HepG2 (cell line): ENCODE results near the gene NBL1. TPM values are rescaled to one million over a fixed set of nuclear protein-coding genes. Genes with fewer than 3 reads are reported as not detected.

Source experiments
- ATAC-seq: fragments of 200-7000 bp; cut with Tn5 transposase; 3 replicates; pipeline ENCODE4 v1.9.1; 2020; ENCODE audit warnings: mild to moderate bottlenecking, moderate library complexity
- BruUV-seq: library from RNA; stranded (reverse); fragments of 400-500 nt; replicated peaks from 2 replicates; lab custom pipeline; 2021; lab: Mats Ljungman, UMichigan
- CTCF ChIA-PET: fragments of 300-600 bp; formaldehyde crosslinking; extraction: SDS; loops from one replicate; lab custom pipeline; 2021; ENCODE audit warnings: low total read pairs, inconsistent platforms, low intra/inter-chr PET ratio; lab: Yijun Ruan, JAX
- POLR2A ChIA-PET: fragments of 350-600 bp; sonication (Branson Sonifier 250); formaldehyde crosslinking; loops from one replicate; lab custom pipeline; 2020; ENCODE audit warnings: antibody characterized with exemption, inconsistent platforms; lab: Yijun Ruan, JAX
- DNase-seq: peaks from one replicate; pipeline ENCODE4 v3.0.0-alpha.2; 2015; ENCODE audit warnings: low spot score
- FAIRE-seq: peaks from 3 replicates; lab custom pipeline; 2011; peaks lifted over from hg19 to GRCh38; lab: Jason Lieb, UNC
- H2AFZ ChIP-seq: one replicate; pipeline ENCODE4 v1.6.1; 2011; ENCODE audit warnings: low read length, inconsistent platforms
- H3K27ac ChIP-seq: fragments of 300-600 bp; 3 replicates; pipeline ENCODE4 v1.8.0; 2011; ENCODE audit warnings: mixed run types, mild to moderate bottlenecking, mixed read lengths, low read length, inconsistent platforms; ENCODE audit not compliant: insufficient read depth; ENCODE audit errors: extremely low read length
- H3K27me3 ChIP-seq, 2 experiments: fragments of 200-600 bp in 1 of 2; 2 replicates in 1 of 2; 3 replicates in 1 of 2; pipeline versions ENCODE4 v1.6.0 to v1.8.0; 2011; ENCODE audit warnings: low read length in 2 of 2, mild to moderate bottlenecking in 2 of 2, moderate library complexity in 2 of 2, inconsistent platforms in 1 of 2; ENCODE audit not compliant: insufficient read depth in 2 of 2, control insufficient read depth in 1 of 2
- H3K36me3 ChIP-seq, 2 experiments: fragments of 200-600 bp in 1 of 2; replicated peaks in 1 of 2; 2 replicates in 1 of 2; 3 replicates in 1 of 2; pipeline versions ENCODE4 v1.5.1 to v1.8.0; 2011; ENCODE audit warnings: low read length in 2 of 2, inconsistent platforms in 1 of 2; ENCODE audit not compliant: insufficient read depth in 2 of 2, control insufficient read depth in 1 of 2
- H3K4me1 ChIP-seq: 2 replicates; pipeline ENCODE4 v1.5.1; 2012; ENCODE audit warnings: low read length, inconsistent platforms; ENCODE audit not compliant: insufficient read depth
- H3K4me2 ChIP-seq: 2 replicates; pipeline ENCODE4 v1.6.0; 2011; ENCODE audit warnings: low read depth, low read length, inconsistent platforms
- H3K4me3 ChIP-seq, 3 experiments: fragments of 200-600 bp in 1 of 3; sonication (generic), shearing (Covaris generic) in 1 of 3; replicated peaks in 1 of 3; 2 replicates each; pipeline ENCODE4 v1.5.1; 2011 to 2016; ENCODE audit warnings: low read length in 3 of 3, inconsistent platforms in 2 of 3, low read depth in 2 of 3, mild to moderate bottlenecking in 2 of 3, control low read depth in 1 of 3, mixed read lengths in 1 of 3; ENCODE audit not compliant: insufficient read depth in 1 of 3
- H3K79me2 ChIP-seq: one replicate; pipeline ENCODE4 v1.6.1; 2011; ENCODE audit warnings: low read length, inconsistent platforms; ENCODE audit not compliant: insufficient read depth
- H3K9ac ChIP-seq: 2 replicates; pipeline ENCODE4 v1.6.0; 2011; ENCODE audit warnings: mild to moderate bottlenecking, low read depth, low read length, inconsistent platforms; ENCODE audit not compliant: insufficient read depth
- H3K9me3 ChIP-seq: 2 replicates; pipeline ENCODE4 v1.5.1; 2012; ENCODE audit warnings: mild to moderate bottlenecking, low read length
- H4K20me1 ChIP-seq: 2 replicates; pipeline ENCODE4 v1.6.0; 2011; ENCODE audit warnings: inconsistent platforms, mild to moderate bottlenecking, low read length, moderate library complexity; ENCODE audit not compliant: insufficient read depth
- ASH2L ChIP-seq: fragments of 300-600, 200-600 bp; sonication (generic); IDR thresholded peaks from 2 replicates; pipeline ENCODE4 v1.7.0; 2017; ENCODE audit warnings: low read depth, mild to moderate bottlenecking, moderate library complexity, mixed read lengths, low read length; ENCODE audit not compliant: insufficient read length
- GATAD2A ChIP-seq: IDR thresholded peaks from 2 replicates; pipeline ENCODE4 v1.6.1; 2016
- MBD4 ChIP-seq: IDR thresholded peaks from 2 replicates; pipeline ENCODE4 v1.6.1; 2012; ENCODE audit warnings: low read length, inconsistent platforms, borderline replicate concordance
- ZFP90 ChIP-seq: sonication (generic); formaldehyde crosslinking; IDR thresholded peaks from 2 replicates; pipeline ENCODE4 v1.8.0; 2022; ENCODE audit warnings: missing genetic modification reagents, mild to moderate bottlenecking, inconsistent platforms, borderline replicate concordance
- ZNF30 ChIP-seq: sonication (generic); formaldehyde crosslinking; IDR thresholded peaks from 2 replicates; pipeline ENCODE4 v1.5.0; 2020; ENCODE audit warnings: mild to moderate bottlenecking, missing genetic modification reagents
- ZNF614 ChIP-seq: IDR thresholded peaks from 2 replicates; pipeline ENCODE4 v1.6.1; 2018; ENCODE audit warnings: missing biosample characterization, missing genetic modification reagents, inconsistent platforms, borderline replicate concordance
- WGBS: methylation state at CpG from one replicate; pipeline ENCODE4 v1.1.6; 2017; ENCODE audit warnings: low lambda C conversion rate; 5-methylcytosine and 5-hydroxymethylcytosine counted together
- in situ Hi-C: cut with HindIII; loops from 2 replicates; pipeline ENCODE4 v1.10.0; 2017; ENCODE audit warnings: low pct_unique_long_range_greater_than_20kb; ENCODE audit not compliant: extremely low pct_ligation_motif_present
- intact Hi-C: fragments of 100-400 bp; cut with micrococcal nuclease; formaldehyde crosslinking; loops from one replicate; pipeline ENCODE4 v1.10.0; 2022; ENCODE audit not compliant: unreplicated experiment
- polyA plus RNA-seq, 8 experiments: library from polyadenylated mRNA; depleted of rRNA in 3 of 8; stranded (reverse) in 7 of 8; unstranded in 1 of 8; fragments of >200 nt; fragmentation: Illumina TruSeq in 4 of 8; extraction: Trizol in 4 of 8; gene quantifications; 2 replicates each; pipeline versions ENCODE4 v1.2.1 to v1.2.3, GENCODE V29; 2011 to 2016; ENCODE audit warnings: low read depth in 4 of 8, missing spikeins in 1 of 8, mixed read lengths in 1 of 8; ENCODE audit not compliant: insufficient read depth in 1 of 8
- total RNA-seq, 5 experiments: library from RNA; depleted of rRNA; stranded (reverse); fragments of >200 nt; fragmentation: Illumina TruSeq; extraction: Trizol; gene quantifications; 2 replicates each; pipeline ENCODE4 v1.2.3, GENCODE V29; 2016; ENCODE audit warnings: low read depth in 1 of 5
- TF ChIP-seq, protein P1 (sequence below), 2 experiments: sonication (generic) in 1 of 2; formaldehyde crosslinking in 1 of 2; IDR thresholded peaks; 2 replicates each; pipeline versions ENCODE4 v1.4.0 to v1.6.1; 2016 to 2020; ENCODE audit warnings: borderline replicate concordance in 1 of 2, low read depth in 1 of 2, mild to moderate bottlenecking in 1 of 2, missing genetic modification reagents in 1 of 2
- TF ChIP-seq, protein P2 (sequence below): sonication (generic); formaldehyde crosslinking; IDR thresholded peaks from 2 replicates; pipeline ENCODE4 v1.4.0; 2020; ENCODE audit warnings: mild to moderate bottlenecking, low read depth, missing genetic modification reagents

The NBL1 gene
- total and polyA plus RNA-seq, 2 of the 13 experiments (the other 11 are each of a cell fraction or from before 2014, with no cell fraction given): 2.7 to 13.8 TPM

DNA sequence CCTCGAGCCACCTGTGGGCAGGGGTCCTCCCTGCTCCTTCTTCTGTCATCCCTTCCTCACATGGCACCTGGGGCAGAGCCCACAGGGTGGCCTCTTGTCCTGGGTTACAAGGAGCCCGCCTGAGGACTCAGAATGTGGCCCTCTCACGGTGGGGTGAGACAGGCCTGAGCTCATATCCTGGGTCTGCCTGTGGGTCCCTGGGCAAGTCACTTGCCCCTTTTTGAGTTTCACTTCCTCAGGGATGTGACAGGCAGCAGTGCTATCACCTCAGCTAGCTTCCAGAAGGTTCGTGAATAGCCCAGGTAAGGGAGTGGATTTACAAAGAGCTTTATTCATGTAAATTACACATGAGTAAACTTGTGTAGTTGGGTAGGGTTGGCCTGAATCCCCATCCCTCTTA lies 54.1 kb downstream of the NBL1 start (continued):
- TF ChIP-seq, protein P1, sequence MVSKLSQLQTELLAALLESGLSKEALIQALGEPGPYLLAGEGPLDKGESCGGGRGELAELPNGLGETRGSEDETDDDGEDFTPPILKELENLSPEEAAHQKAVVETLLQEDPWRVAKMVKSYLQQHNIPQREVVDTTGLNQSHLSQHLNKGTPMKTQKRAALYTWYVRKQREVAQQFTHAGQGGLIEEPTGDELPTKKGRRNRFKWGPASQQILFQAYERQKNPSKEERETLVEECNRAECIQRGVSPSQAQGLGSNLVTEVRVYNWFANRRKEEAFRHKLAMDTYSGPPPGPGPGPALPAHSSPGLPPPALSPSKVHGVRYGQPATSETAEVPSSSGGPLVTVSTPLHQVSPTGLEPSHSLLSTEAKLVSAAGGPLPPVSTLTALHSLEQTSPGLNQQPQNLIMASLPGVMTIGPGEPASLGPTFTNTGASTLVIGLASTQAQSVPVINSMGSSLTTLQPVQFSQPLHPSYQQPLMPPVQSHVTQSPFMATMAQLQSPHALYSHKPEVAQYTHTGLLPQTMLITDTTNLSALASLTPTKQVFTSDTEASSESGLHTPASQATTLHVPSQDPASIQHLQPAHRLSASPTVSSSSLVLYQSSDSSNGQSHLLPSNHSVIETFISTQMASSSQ (IDR thresholded peaks at IDR 0.05; ENCODE audit: low read depth): no peak
- TF ChIP-seq, protein P1 (CRISPR knock-in tag; IDR thresholded peaks at IDR 0.05; ENCODE audit: borderline replicate concordance): no peak

- in situ Hi-C loops: loop anchor here (5.0 kb wide), 1 partner anchor 38 kb away; the partner anchor contains the start of gene HTR6
- no peaks in the 10 kb centered on the region for H3K27me3 ChIP-seq
- intact Hi-C loops: loop anchor here (5.0 kb wide), 1 partner anchor 617 kb away; no protein-coding TSS in a partner anchor
- CTCF ChIA-PET: no interaction called here
- H3K9me3 ChIP-seq: no peaks in the 10 kb centered on the region
- H3K4me3 ChIP-seq: no peak overlapping the region
- H3K4me2 ChIP-seq: no peak overlapping the region
- no peak overlapping the region for H2AFZ ChIP-seq
- H3K9ac ChIP-seq: no peak overlapping the region
- H3K4me1 ChIP-seq: peaks cover 9% of the 10 kb centered on the region
- H3K27ac ChIP-seq: no peak overlapping the region
- H4K20me1 ChIP-seq: no peaks in the 10 kb centered on the region
- no TSS peak for BruUV-seq
- no peaks in the 10 kb centered on the region for H3K36me3 ChIP-seq
- no peak for FAIRE-seq
- ATAC-seq: no peak
- POLR2A ChIA-PET: no interaction called here
- WGBS: 89% methylated on average over 14 of the region's 14 CpGs
- no peaks in the 10 kb centered on the region for H3K79me2 ChIP-seq
- no peak for DNase-seq
- TF ChIP-seq ZNF614 (CRISPR knock-in tag): no peak
- no peak for TF ChIP-seq ZNF30 (CRISPR knock-in tag)
- no peak for TF ChIP-seq ASH2L
- TF ChIP-seq GATAD2A: no peak
- TF ChIP-seq, protein P2, sequence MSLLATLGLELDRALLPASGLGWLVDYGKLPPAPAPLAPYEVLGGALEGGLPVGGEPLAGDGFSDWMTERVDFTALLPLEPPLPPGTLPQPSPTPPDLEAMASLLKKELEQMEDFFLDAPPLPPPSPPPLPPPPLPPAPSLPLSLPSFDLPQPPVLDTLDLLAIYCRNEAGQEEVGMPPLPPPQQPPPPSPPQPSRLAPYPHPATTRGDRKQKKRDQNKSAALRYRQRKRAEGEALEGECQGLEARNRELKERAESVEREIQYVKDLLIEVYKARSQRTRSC (CRISPR knock-in tag): no peak
- TF ChIP-seq MBD4: no peak
- TF ChIP-seq ZFP90 (CRISPR knock-in tag): no peak
Measured at GRCh38 chr1:19700079-19700777, 56.1 kb downstream of the NBL1 start.
